Endometrial microvascular endothelial cells (primary cell): ENCODE results near the gene INHBE. TPM values are rescaled to one million over a fixed set of nuclear protein-coding genes. Genes with fewer than 3 reads are reported as not detected.
"Not testable (repeated sequence)": the region's sequence is repeated elsewhere in the genome, so short reads cannot be mapped to it uniquely, and the experiment has no call there.

Experiments used
- in situ Hi-C: cut with HindIII; loops from 2 replicates; pipeline ENCODE4 v1.10.0; 2017; ENCODE audit warnings: low sequenced_read_pairs, low pct_unique_long_range_greater_than_20kb; ENCODE audit errors: inconsistent ontology term
- total RNA-seq: library from RNA; depleted of rRNA; stranded (reverse); fragments of >200 nt; gene quantifications from one replicate; pipeline ENCODE4 v1.2.3, GENCODE V29; 2015; ENCODE audit errors: inconsistent ontology term

INHBE gene
- total RNA-seq, 1 donor from 2014 or later: not detected

- in situ Hi-C loops: no loop called here
Observed at GRCh38 chr12:57438400-57438799, 16.7 kb upstream of the INHBE start.

DNA sequence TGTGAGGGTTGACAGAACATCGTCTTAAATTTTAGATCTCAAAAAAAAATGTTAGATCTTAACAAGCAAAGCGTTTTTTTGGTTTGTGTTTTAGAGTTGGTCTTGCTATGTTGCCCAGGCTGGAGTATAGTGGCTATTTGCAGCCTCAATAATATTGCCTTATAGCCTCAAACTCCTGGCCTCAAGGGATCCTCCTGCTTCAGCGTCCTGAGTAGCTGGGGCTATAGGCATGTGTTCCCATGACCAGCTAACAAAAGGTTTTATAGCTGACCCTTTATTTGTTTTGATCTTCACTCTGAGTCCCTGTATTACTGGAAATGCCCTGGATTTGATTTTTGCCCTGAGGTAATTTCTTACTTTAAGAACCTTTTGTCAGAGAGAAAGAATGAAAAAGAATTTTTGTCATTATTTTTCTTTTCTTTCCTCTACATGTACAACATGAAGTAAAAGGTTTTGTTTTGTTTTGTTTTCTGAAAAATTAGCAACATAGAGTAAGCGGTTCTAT lies 15.3 kb upstream of the INHBE start:
- in situ Hi-C loops: no loop called here

GRCh38 chr12:57441393-57441792 lies 13.7 kb upstream of the INHBE start:
- in situ Hi-C loops: not testable (repeated sequence)

GRCh38 chr12:57441846-57442427 lies 13.2 kb upstream of the INHBE start:
- in situ Hi-C loops: no loop called here

DNA sequence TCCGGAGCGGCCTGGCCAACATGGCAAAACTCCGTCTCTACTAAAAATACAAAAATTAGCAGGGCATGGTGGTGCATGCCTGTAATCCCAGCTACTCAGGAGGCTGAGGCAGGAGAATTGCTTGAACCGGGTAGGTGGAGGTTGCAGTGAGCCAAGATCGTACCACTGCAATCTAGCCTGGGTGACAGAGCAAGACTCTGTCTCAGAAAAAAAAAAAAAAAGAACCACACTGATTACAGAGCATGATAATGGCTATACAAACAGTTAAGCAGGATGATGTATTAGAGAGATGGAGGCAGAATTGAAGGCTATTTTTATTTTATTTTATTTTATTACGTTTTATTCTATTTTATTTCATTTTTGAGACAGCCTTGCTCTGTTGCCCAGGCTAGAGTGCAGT lies 10.8 kb upstream of the INHBE start:
- in situ Hi-C loops: not testable (repeated sequence)

DNA sequence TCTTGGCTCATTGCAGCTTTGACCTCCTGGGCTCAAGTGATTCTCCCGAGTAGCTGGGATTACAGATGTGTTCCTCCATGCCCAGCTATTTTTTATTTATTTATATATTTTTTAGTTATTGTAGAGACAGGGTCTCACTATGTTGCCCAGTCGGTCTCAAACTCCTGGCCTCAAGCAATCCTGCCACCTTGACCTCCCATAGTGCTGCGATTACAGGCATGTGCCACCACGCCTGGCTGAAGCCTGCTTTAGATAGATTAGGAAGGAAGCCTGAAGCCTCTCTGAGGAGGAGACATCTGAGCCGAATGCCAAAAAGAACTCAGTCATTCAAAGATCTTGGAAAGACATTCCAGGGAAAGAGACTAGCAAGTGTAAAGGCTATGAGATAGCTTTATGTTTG lies 10.4 kb upstream of the INHBE start:
- in situ Hi-C loops: no loop called here

DNA sequence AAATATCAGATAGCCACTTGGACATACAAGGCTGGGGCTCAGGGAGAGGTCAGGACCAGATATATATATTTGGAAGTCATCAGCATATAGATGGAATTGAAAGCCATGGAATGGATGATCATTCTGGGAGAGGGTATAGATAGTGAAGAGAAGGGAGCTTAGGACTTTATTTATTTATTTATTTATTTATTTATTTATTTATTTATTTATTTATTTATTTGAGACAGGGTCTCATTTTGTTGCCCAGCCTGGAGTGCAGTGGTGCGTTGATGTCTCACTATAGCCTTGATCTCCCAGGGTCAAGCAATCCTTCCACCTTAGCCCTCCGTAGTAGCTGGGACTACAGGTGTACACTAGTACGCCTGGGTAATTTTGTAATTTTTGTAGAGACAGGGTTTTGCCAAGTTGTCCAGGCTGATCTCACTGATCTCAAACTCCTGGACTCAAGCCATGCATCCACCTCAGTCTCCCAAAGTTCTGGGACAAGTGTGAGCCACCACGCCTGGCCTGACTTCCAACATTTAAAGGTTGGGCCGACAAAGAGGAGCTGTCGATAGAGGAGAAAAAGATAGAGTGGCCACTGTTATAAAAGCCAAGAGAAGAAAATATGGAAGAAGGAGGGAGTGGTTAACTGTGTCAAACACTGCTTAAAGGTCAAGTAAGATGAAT lies 8.7 kb upstream of the INHBE start:
- in situ Hi-C loops: no loop called here

- in situ Hi-C loops: no loop called here
Observed at GRCh38 chr12:57448669-57449068, 6.4 kb upstream of the INHBE start.

GRCh38 chr12:57449375-57449774 lies 5.7 kb upstream of the INHBE start:
- in situ Hi-C loops: no loop called here

DNA sequence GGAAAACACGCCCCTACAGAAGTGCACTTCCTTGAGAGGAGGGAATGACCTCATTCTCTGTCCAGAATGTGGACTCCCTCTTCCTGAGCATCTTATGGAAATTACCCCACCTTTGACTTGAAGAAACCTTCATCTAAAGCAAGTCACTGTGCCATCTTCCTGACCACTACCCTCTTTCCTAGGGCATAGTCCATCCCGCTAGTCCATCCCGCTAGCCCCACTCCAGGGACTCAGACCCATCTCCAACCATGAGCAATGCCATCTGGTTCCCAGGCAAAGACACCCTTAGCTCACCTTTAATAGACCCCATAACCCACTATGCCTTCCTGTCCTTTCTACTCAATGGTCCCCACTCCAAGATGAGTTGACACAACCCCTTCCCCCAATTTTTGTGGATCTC lies 5.0 kb upstream of the INHBE start:
- in situ Hi-C loops: no loop called here

DNA sequence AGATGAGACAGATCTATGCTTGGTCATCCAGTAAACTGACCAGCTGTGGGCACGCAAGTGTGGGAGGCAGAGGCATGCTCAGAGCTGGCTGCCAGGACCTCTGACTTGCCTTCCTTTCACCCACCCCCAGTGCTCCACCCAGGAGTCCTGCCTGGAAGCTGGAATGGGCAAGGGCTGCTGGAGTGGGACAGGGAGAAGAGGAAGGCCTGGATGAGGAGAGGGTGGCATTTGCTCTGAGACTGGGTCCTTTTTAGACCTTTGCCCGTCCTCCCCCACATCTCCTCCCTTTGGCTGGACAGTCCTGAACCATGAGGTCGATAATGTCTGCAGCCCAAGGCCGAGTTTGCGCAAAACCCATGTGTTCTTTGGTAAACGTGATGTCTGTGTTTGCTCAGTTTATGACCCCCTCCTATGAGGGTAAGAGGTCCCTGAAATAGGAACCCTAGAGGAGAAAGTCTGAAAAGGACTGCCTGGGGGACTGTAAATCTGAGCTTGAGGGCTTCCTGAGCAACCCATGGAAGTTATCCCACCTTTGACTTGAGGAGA lies 3.8 kb upstream of the INHBE start:
- in situ Hi-C loops: no loop called here

GRCh38 chr12:57452181-57452936 lies 2.7 kb upstream of the INHBE start:
- in situ Hi-C loops: no loop called here

DNA sequence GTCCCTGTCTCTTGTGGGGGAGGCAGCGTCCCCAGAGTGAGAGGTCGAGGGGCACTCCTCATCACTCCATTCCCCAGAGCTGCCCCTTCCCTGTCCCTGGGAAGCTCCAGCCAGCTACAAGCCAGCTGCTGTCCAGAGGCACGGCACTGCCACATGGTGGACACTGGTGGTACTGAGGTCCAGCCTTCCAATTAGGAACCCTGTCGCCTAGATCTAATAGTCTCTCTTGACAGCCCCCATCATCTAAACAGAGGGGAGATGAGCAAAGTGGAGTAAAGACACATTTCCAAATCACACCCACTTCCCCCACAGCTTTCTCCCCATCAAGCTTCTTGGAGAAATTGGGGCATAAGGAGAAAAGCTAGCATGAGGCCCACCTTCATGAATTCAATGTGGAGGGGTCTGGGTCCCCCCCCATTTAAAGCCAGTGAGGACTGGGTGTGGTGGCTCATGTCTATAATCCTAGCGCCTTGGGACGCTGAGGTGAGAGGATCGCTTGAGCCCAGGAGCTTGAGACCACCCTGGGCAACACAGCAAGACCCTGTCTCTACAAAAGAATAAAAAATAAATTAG lies 2.1 kb upstream of the INHBE start:
- in situ Hi-C loops: no loop called here

DNA sequence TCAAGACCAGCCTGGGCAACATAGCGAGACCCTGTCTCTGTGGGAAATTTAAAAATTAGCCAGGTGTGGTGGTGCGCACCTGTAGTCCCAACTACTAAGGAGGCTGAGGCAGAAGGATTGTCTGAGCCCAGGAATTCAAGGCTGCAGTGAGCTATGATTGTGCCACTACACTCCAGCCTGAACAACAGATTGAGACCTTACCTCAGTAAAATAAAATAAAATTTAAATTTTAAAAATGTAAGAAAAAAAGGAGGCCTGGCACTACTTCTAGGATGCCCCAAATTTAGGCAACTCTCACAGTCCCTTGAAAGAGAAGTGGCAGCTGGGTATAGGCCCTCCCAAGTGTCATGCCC lies 918 bp upstream of the INHBE start:
- in situ Hi-C loops: no loop called here

GRCh38 chr12:57455374-57456144 lies 452 bp downstream of the INHBE start:
- in situ Hi-C loops: no loop called here

GRCh38 chr12:57456145-57456700 lies 1.1 kb downstream of the INHBE start:
- in situ Hi-C loops: no loop called here

GRCh38 chr12:57456737-57457490 lies 1.8 kb downstream of the INHBE start:
- in situ Hi-C loops: no loop called here

DNA sequence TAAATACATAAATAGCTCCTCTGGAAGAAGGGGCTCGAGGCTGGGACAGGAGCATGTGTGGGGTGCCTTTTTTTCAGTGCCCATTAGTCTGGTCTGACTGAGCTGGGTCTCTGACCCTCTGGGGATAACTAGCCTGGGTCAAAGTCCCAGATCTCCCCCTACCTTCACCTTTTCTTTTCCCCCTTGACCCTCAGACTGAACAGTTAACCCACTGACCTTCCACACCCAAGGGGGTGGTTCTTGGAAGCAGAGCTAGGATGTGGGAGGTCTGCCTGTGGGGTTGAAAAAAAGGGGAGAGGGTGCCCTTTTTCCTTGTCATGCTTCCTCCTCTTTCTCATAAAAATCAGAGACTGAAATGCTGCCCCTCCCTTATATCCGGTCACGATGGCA lies 3.6 kb downstream of the INHBE start:
- in situ Hi-C loops: no loop called here
